NCI-H2107 treated with DMSO at 0.1 percent for 48 hours (cell line): ENCODE results near the gene LTO1.
"Not testable (repeated sequence)": the region's sequence is repeated elsewhere in the genome, so short reads cannot be mapped to it uniquely, and the experiment has no call there.

Experiments used
- DNase-seq: peaks from one replicate; lab custom pipeline; 2025; ENCODE audit not compliant: unreplicated experiment; lab: John Stamatoyannopoulos, UW

The LTO1 gene

GRCh38 chr11:69636512-69637197 is 38.5 kb downstream of the LTO1 start:
- no peak for DNase-seq

DNA sequence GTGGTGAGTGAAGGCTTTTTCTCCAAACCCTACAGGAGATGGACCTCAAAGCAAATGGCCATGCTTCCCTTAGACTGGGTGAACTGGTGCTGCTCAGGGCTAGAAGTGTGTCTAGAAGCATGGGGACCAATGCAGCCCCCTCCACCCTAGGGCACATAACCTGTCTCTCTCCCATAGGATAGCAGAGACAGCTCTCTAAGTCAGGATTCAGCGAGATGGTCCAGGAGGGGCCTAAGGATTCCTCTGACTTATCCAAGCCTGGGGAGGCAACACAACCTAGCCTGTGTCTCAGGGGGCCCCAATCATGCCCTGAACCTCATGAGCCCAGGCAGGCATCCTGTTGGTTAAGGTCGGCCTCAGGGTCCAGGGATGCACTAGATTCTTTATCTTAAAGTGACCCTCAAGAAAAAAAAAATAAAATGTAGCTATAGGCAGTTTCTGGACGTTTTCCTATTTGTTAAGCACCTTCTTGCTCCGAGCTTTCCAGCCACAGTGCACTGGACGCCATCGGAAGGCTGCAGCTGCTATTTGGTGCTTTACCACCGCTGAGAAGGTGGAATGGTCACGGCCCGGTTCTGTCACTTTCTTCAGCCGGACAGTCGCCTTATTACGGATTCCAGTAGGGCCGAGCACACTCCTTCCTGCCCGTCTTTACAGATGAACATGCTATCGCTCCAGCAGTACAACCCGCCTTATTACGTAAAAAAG is 39.2 kb downstream of the LTO1 start:
- DNase-seq, result no peak

DNA sequence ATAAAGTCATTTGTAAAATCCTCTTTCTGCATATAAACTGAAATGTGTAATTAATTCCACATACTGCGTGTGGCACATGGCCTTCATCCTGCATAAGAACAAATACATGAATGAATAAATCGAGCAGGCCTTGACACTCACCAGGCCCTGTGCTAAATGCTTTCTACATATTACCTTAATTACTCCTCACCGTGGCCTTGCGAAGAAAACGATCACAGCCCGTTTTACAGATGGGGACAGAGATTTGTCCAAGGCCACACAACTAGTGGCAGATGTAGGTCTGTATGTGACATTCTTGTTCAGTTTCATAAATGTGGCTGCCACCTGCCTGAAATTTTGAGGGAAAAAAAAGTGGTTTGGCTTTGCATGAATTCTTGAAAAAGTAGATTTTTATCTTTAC is 40.0 kb downstream of the LTO1 start:
- DNase-seq, result no peak

- DNase-seq, result no peak
Observed at GRCh38 chr11:69634590-69634989, 40.6 kb downstream of the LTO1 start.

DNA sequence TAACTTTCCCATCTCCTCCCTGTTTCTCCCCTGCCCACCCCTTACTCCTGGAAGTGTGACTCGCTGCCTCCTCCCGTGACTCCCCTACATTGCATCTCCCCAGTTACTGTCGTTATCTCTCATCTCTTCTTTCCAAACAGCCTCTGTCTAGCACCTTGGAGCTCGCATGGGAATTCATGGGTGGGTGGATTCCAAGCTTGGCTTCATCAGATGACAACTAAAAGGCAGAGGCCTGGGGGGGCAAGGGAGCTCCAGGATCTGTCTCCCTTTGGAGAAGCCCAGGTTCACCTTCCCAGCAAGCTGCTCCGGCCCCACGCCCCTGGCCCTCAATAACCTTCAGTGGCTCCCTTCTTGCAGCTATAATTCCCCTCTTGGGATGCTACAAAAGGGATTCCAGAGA is 41.1 kb downstream of the LTO1 start:
- DNase-seq, result no peak

DNA sequence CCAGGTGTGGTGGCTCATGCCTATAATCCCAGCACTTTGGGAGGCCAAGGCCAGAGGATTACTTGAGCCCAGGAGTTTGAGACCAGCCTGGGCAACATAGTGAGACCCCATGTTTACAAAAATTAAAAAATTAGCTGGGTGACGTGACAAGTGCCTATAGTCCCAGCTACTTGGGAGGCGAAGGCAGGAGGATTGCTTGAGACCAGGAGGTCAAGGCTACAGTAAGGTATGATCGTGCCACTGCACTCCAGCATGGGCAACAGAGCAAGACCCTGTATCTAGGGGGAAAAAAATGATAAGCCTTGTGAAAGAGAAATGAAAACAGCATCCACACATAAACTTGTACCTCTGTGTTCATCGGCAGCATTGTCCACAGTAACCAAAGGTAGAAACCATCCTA is 42.3 kb downstream of the LTO1 start:
- no peak for DNase-seq

- DNase-seq, result no peak
Observed at GRCh38 chr11:69630424-69630823, 44.7 kb downstream of the LTO1 start.

DNA sequence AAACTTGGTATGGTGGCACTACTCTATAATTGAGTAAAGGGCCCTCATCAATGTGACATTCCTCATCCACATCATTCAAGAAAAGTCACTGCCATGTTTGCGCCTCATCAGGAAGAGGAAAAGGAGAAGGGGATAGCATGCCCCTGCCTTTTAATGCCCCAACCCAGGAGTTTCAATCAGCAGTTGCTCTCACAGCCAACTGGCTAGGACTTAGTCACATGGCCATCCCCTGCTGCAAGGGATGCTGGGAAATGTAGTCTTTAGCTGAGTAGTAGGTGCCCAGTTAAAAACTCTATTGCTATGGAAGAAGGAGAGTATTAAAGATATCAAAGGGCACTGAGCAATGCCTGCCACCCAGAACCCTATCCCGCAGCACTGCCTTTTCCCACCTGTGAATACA is 45.1 kb downstream of the LTO1 start:
- no peak for DNase-seq

- no peak for DNase-seq
Observed at GRCh38 chr11:69627551-69627950, 47.6 kb downstream of the LTO1 start.

- DNase-seq, result no peak
Observed at GRCh38 chr11:69625476-69625875, 49.7 kb downstream of the LTO1 start.

DNA sequence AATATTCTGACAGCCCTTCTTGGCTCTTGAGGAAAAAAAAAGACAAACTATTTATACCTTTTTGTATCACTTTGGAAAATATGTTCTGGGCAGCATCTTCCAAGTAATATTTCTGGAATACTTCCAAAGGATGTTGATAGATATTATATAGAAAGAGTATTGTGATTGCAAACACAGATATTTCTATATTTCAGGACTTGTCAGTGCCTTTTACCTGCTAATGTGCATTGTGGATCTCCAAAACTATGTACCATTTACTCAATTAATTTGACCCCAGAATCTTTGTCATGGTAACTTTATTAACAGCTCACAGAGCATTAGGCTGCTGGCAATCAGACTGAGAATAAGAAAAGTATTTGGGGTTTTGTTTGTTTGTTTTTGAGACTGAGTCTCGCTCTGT is 50.9 kb downstream of the LTO1 start:
- no peak for DNase-seq

DNA sequence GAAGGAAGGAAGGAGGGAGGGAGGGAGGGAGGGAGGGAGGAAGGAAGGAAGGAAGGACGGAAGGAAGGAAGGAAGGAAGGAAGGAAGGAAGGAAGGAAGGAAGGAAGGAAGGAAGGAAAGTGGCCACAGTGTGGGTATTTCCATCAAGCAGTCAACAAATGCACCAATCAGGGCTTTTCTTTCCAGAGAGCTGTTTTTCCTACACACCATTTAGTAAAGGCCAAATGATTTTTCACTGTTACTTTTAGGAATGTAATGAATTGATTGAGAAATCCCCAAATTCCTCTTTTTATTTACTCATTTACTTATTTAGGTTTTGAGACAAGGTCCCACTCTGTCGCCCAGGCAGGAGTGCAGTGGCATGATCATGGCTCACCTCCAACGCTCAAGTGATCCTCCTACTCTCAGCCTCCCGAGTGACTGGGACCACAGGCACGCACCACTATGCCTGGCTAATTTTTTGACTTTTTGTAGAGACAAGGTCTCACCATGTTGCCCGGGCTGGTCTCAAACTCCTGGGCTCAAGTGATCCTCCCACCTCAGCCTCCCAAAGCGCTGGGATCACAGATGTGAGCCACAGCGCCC is 53.0 kb downstream of the LTO1 start:
- not testable (repeated sequence) for DNase-seq

DNA sequence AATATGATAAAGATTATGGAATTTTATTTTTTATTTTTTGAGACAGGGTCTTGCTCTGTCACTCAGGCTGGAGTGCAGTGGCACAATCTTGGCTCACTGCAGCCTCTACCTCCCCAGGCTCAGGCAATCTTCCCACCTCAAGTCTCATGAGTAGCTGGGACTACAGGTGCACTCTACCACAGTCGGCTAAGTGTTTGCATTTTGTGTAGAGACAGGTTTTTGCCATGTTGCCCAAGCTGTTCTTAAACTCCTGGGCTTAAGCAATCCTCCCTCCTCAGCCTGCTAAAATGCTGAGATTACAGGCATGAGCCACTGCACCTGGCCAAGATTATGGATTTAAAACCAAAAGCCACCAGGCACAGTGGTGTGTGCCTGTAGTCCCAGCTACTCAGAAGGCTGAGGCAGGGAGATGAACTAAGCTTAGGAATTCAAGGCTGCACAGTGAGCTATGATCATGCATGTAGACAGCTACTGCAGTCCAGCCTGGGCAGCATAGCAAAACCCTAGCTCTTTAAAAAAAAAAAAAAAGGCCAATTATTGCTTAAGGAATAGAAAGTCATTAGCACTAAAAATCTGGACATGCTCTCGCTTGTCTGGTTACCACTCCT is 54.4 kb downstream of the LTO1 start:
- no peak for DNase-seq

DNA sequence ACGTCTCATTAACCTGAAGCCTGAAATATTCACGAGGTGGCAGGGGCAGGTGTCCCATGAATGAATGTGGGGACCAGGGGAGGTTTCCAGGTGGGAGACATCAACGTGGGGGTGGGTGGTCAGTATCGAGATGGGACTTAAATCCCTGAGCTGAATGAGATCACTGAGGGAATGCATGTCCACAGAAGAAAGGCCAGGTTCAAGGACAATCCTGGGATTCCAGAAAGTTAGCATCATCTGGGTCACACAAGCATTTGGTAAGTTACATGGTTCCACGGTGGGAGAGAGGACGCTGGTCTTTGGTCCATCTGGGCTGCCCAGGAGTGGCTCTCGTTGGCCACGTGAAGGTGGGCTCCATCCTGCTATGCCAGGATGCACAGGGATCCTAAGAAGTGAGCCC is 56.9 kb downstream of the LTO1 start:
- no peak for DNase-seq

GRCh38 chr11:69617682-69618081 is 57.5 kb downstream of the LTO1 start:
- DNase-seq, result no peak

- no peak for DNase-seq
Observed at GRCh38 chr11:69617220-69617619, 57.9 kb downstream of the LTO1 start.
